Endodermal cell (in vitro differentiated cells): ENCODE measurements around the gene PREX1. TPM values are rescaled to one million over a fixed set of nuclear protein-coding genes. Genes with fewer than 3 reads are reported as not detected.
A peak's percentile ranks its signal among the peaks of the same experiment; 100 is the strongest.

ENCODE experiments used
- DNase-seq: peaks from one replicate; pipeline ENCODE4 v3.0.0-alpha.2; 2017
- H3K27ac ChIP-seq: 2 replicates; pipeline ENCODE4 v1.5.1; 2013; ENCODE audit warnings: mild to moderate bottlenecking, low read depth, low read length, moderate library complexity
- H3K27me3 ChIP-seq: 2 replicates; pipeline ENCODE4 v1.6.1; 2013; ENCODE audit warnings: mild to moderate bottlenecking, low read length, moderate library complexity; ENCODE audit not compliant: insufficient read depth, control insufficient read depth, poor library complexity, severe bottlenecking
- H3K36me3 ChIP-seq: 2 replicates; pipeline ENCODE4 v1.7.0; 2013; ENCODE audit warnings: mild to moderate bottlenecking, low read length, moderate library complexity; ENCODE audit not compliant: control insufficient read depth, insufficient read depth
- H3K4me1 ChIP-seq: one replicate; pipeline ENCODE4 v1.7.0; 2013; ENCODE audit warnings: low read length; ENCODE audit not compliant: control insufficient read depth, insufficient read depth
- H3K4me3 ChIP-seq: 2 replicates; pipeline ENCODE4 v1.5.1; 2013; ENCODE audit warnings: mild to moderate bottlenecking, low read length, moderate library complexity
- H3K9ac ChIP-seq: 2 replicates; pipeline ENCODE4 v1.6.1; 2013; ENCODE audit warnings: mild to moderate bottlenecking, low read length, moderate library complexity; ENCODE audit not compliant: poor library complexity, severe bottlenecking; ENCODE audit errors: extremely low read depth
- H3K9me3 ChIP-seq: 2 replicates; pipeline ENCODE4 v1.6.1; 2013; ENCODE audit warnings: mild to moderate bottlenecking, low read length, moderate library complexity; ENCODE audit not compliant: control insufficient read depth
- H3K27ac Mint-ChIP-seq: 2 replicates; pipeline ENCODE4 v1.8.0; 2020; ENCODE audit warnings: mixed read lengths
- H3K27me3 Mint-ChIP-seq: 2 replicates; pipeline ENCODE4 v1.8.0; 2021; ENCODE audit warnings: mild to moderate bottlenecking, mixed read lengths; ENCODE audit not compliant: insufficient read depth
- H3K36me3 Mint-ChIP-seq: 2 replicates; pipeline ENCODE4 v1.8.0; 2020; ENCODE audit warnings: low read depth, mixed read lengths
- H3K4me1 Mint-ChIP-seq: 2 replicates; pipeline ENCODE4 v1.8.0; 2020; ENCODE audit warnings: mixed read lengths
- H3K4me3 Mint-ChIP-seq: 2 replicates; pipeline ENCODE4 v1.8.0; 2020; ENCODE audit warnings: mild to moderate bottlenecking, moderate library complexity, mixed read lengths
- H3K9me3 Mint-ChIP-seq: 2 replicates; pipeline ENCODE4 v1.8.0; 2020; ENCODE audit warnings: mild to moderate bottlenecking, mixed read lengths
- CTCF ChIP-seq: fragments of 200-600 bp; sonication (generic); conservative IDR thresholded peaks from 2 replicates; pipeline ENCODE4 v1.5.0; 2021; ENCODE audit warnings: antibody characterized with exemption, mild to moderate bottlenecking
- WGBS, 2 experiments: methylation state at CpG; one replicate each; pipeline versions ENCODE4 v1.1.5 to v1.1.7; 2013; ENCODE audit warnings: missing lambda C conversion rate in 2 of 2, mixed read lengths in 1 of 2; ENCODE audit not compliant: insufficient coverage in 1 of 2, insufficient read length in 1 of 2; 5-methylcytosine and 5-hydroxymethylcytosine counted together
- total RNA-seq, 2 donors: library from RNA; stranded (reverse); fragmentation: NEBNext Ultra II Directional in 1 of 2; extraction: Animal tissue kit (Norgen Biotek cat#: 25700) in 1 of 2; gene quantifications; 2 replicates in 1 of 2; 3 replicates in 1 of 2; pipeline ENCODE4 v1.2.1, GENCODE V29; 2021

Gene PREX1
- total RNA-seq, 2 donors from 2014 or later, result 65.3 to 70.5 TPM

DNA sequence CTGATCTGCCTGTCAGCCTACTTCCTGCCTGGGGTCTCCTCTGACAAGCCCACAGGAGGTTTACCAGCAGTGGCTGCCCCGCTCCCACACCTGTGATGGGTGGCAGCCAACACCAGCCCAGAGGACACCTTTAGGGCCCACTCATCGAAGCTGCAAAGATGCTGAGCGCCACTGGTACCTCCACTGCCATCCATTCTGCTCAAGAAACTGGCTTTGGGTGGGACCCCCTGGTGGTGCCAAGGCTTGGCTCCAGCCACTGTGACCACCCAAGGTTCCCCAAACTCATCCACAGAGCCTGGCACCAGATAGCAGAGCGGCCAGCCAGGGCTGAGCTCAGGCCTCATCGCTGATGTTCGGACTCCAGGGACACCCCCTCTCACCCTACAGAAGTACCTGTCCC is 42.5 kb downstream of the PREX1 start:
- no peak for DNase-seq
- no peak overlapping the region for H3K9ac ChIP-seq
- TF ChIP-seq CTCF, result no peak
- H3K36me3 ChIP-seq, result peaks cover 4% of the 10 kb centered on the region
- WGBS, 2 experiments, result 94 to 96% methylated on average over 4 to 6 of the region's 6 CpGs
- no peaks in the 10 kb centered on the region for H3K4me1 ChIP-seq
- no peaks in the 10 kb centered on the region for H3K9me3 ChIP-seq
- H3K27ac Mint-ChIP-seq, result no peak overlapping the region
- no peaks in the 10 kb centered on the region for H3K27me3 Mint-ChIP-seq
- H3K36me3 Mint-ChIP-seq, result peaks cover 11% of the 10 kb centered on the region
- H3K27me3 ChIP-seq, result no peaks in the 10 kb centered on the region
- peaks cover 6% of the 10 kb centered on the region for H3K9me3 Mint-ChIP-seq
- no peak overlapping the region for H3K27ac ChIP-seq
- peaks cover 13% of the 10 kb centered on the region for H3K4me1 Mint-ChIP-seq
- H3K4me3 ChIP-seq, result no peak overlapping the region
- no peak overlapping the region for H3K4me3 Mint-ChIP-seq

GRCh38 chr20:48784273-48784641 is 43.5 kb downstream of the PREX1 start:
- H3K36me3 ChIP-seq, result peaks cover 12% of the 10 kb centered on the region
- H3K9me3 ChIP-seq, result peaks cover 10% of the 10 kb centered on the region
- no peaks in the 10 kb centered on the region for H3K27me3 ChIP-seq
- H3K9me3 Mint-ChIP-seq, result peaks cover 16% of the 10 kb centered on the region
- no peak overlapping the region for H3K4me3 ChIP-seq
- no peak for DNase-seq
- peak overlapping the region; percentile 20 for H3K27ac ChIP-seq
- 87 to 93% methylated on average over 2 to 5 of the region's 5 CpGs for WGBS, 2 experiments
- no peak overlapping the region for H3K4me3 Mint-ChIP-seq
- peaks cover 6% of the 10 kb centered on the region for H3K4me1 Mint-ChIP-seq
- H3K36me3 Mint-ChIP-seq, result peaks cover 18% of the 10 kb centered on the region
- no peak overlapping the region for H3K9ac ChIP-seq
- H3K27me3 Mint-ChIP-seq, result no peaks in the 10 kb centered on the region
- H3K27ac Mint-ChIP-seq, result no peak overlapping the region
- H3K4me1 ChIP-seq, result no peaks in the 10 kb centered on the region
- no peak for TF ChIP-seq CTCF

DNA sequence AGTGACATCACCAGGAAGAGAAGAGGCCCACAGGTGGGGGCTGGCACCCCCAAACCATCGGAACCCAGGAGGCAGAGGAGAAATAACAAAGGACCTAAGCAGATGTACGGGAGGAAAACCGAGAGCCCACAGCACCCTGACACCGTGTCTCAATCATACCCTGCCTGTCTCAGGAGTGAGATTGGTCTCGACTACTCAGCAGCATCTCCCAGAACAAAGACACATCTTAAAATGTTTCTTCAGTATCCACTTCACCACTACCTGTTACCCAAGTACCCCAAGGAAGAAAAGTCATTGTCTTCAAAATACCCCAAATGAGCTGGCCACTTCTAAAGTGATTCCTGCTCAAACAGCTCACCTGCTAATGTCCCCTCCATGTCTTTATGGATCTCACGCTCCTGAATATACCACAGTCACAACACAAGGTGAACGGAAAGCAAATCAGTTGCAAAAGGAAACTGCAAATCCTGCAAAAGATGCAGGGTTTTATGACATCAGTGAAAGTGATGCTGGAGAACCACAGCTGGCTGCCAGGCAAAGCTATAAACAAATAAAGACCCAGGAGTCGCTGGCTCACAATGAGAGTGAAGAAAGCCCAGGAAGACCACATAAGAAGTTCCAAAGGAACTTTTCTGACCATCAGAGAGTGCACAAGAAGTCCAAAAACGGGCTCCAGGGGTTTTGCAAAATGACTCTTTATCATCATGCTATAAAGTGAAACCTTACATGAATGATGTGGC is 44.1 kb downstream of the PREX1 start:
- 90 to 91% methylated on average over 9 of the region's 9 CpGs for WGBS, 2 experiments
- H3K27ac Mint-ChIP-seq, result no peak overlapping the region
- no peaks in the 10 kb centered on the region for H3K27me3 Mint-ChIP-seq
- H3K4me3 ChIP-seq, result no peak overlapping the region
- peaks cover 14% of the 10 kb centered on the region for H3K36me3 ChIP-seq
- H3K9ac ChIP-seq, result no peak overlapping the region
- peaks cover 14% of the 10 kb centered on the region for H3K9me3 ChIP-seq
- H3K4me1 Mint-ChIP-seq, result peaks cover 6% of the 10 kb centered on the region
- peaks cover 22% of the 10 kb centered on the region for H3K9me3 Mint-ChIP-seq
- H3K4me3 Mint-ChIP-seq, result no peak overlapping the region
- H3K4me1 ChIP-seq, result no peaks in the 10 kb centered on the region
- no peaks in the 10 kb centered on the region for H3K27me3 ChIP-seq
- no peak for TF ChIP-seq CTCF
- H3K36me3 Mint-ChIP-seq, result peaks cover 23% of the 10 kb centered on the region
- peak overlapping the region; percentile 20 for H3K27ac ChIP-seq
- DNase-seq, result no peak
